CD8-positive, alpha-beta memory T cell (primary cell): ENCODE results near the gene LCN2. TPM values are rescaled to one million over a fixed set of nuclear protein-coding genes. Genes with fewer than 3 reads are reported as not detected.
A peak's percentile ranks its signal among the peaks of the same experiment; 100 is the strongest.

Experiments
- CTCF ChIA-PET: fragments of 350-600 bp; sonication (Branson Sonifier 250); formaldehyde crosslinking; loops from one replicate; lab custom pipeline; 2021; ENCODE audit warnings: antibody characterized with exemption; lab: Charles Lee
- POLR2A ChIA-PET: fragments of 350-600 bp; sonication (Branson Sonifier 250); formaldehyde crosslinking; loops from one replicate; lab custom pipeline; 2021; ENCODE audit warnings: antibody characterized with exemption; lab: Charles Lee
- DNase-seq, 5 donors: peaks; one replicate each; pipeline versions ENCODE4 v3.0.0 to v3.0.0-alpha.2; 2020 to 2022; ENCODE audit warnings: mixed read lengths in 1 of 5
- H3K27ac ChIP-seq: one replicate; pipeline ENCODE4 v1.7.0; 2013; ENCODE audit warnings: low read depth, mild to moderate bottlenecking, low read length, moderate library complexity
- H3K27me3 ChIP-seq: 2 replicates; pipeline ENCODE4 v1.7.0; 2013; ENCODE audit warnings: low read length, mild to moderate bottlenecking; ENCODE audit not compliant: insufficient read depth, poor library complexity, severe bottlenecking
- H3K36me3 ChIP-seq: 2 replicates; pipeline ENCODE4 v1.7.0; 2013; ENCODE audit warnings: mild to moderate bottlenecking, low read length, moderate library complexity; ENCODE audit not compliant: insufficient read depth
- H3K4me1 ChIP-seq: 2 replicates; pipeline ENCODE4 v1.7.0; 2013; ENCODE audit warnings: mild to moderate bottlenecking, low read length, moderate library complexity; ENCODE audit not compliant: insufficient read depth
- H3K4me3 ChIP-seq: 2 replicates; pipeline ENCODE4 v1.7.0; 2013; ENCODE audit warnings: mild to moderate bottlenecking, low read length
- H3K9me3 ChIP-seq: 2 replicates; pipeline ENCODE4 v1.7.0; 2013; ENCODE audit warnings: mild to moderate bottlenecking, low read length
- H3K27ac Mint-ChIP-seq, 8 donors: one replicate each; pipeline ENCODE4 v1.8.0; 2020 to 2021; ENCODE audit warnings: mixed read lengths in 8 of 8, mild to moderate bottlenecking in 6 of 8, inconsistent platforms in 3 of 8, moderate library complexity in 3 of 8
- H3K27me3 Mint-ChIP-seq, 2 donors: one replicate each; pipeline ENCODE4 v1.8.0; 2020 to 2021; ENCODE audit warnings: mixed read lengths in 2 of 2, mild to moderate bottlenecking in 1 of 2, moderate library complexity in 1 of 2
- H3K36me3 Mint-ChIP-seq, 3 donors: one replicate each; pipeline ENCODE4 v1.8.0; 2020 to 2021; ENCODE audit warnings: mixed read lengths in 3 of 3, inconsistent platforms in 1 of 3, mild to moderate bottlenecking in 1 of 3
- H3K4me1 Mint-ChIP-seq, 3 donors: one replicate each; pipeline ENCODE4 v1.8.0; 2020 to 2021; ENCODE audit warnings: mixed read lengths in 3 of 3, inconsistent platforms in 1 of 3, mild to moderate bottlenecking in 1 of 3
- H3K4me3 Mint-ChIP-seq, 7 donors: one replicate each; pipeline ENCODE4 v1.8.0; 2020 to 2021; ENCODE audit warnings: mixed read lengths in 7 of 7, mild to moderate bottlenecking in 6 of 7, moderate library complexity in 4 of 7, inconsistent platforms in 2 of 7
- H3K9me3 Mint-ChIP-seq, 5 donors: one replicate each; pipeline ENCODE4 v1.8.0; 2020 to 2022; ENCODE audit warnings: mixed read lengths in 5 of 5, mild to moderate bottlenecking in 3 of 5, moderate library complexity in 2 of 5, inconsistent platforms in 1 of 5
- polyA plus RNA-seq: library from polyadenylated mRNA; unstranded; fragments of 300-500 nt; fragmentation: Illumina TruSeq; gene quantifications from one replicate; pipeline ENCODE4 v1.2.3, GENCODE V29; 2021
- total RNA-seq, 2 experiments: library from RNA; stranded (reverse); gene quantifications; one replicate each; pipeline ENCODE4 v1.2.3, GENCODE V29; 2021

The LCN2 gene
- total and polyA plus RNA-seq, 3 experiments from 2014 or later = not detected

- Histone ChIP-seq H3K36me3 (peaks cover 15% of the 10 kb centered on the region), H3K4me1 (peaks cover 21% of the 10 kb centered on the region), H3K9me3 (no peaks in the 10 kb centered on the region), H3K27me3 (no peaks in the 10 kb centered on the region), H3K4me3 (no peak overlapping the region), H3K27ac (no peak overlapping the region)
- no peaks in the 10 kb centered on the region for H3K9me3 Mint-ChIP-seq
- peaks cover 15 to 30% (median 24%) of the 10 kb centered on the region in 3 donors for H3K4me1 Mint-ChIP-seq
- POLR2A ChIA-PET = interaction anchor here (0.5 kb wide), 1 partner anchor 440 kb away, joined by 3 read pairs; no protein-coding TSS in a partner anchor
- H3K27ac Mint-ChIP-seq = peak overlapping the region in 1 of 8 donors; percentile 76
- CTCF ChIA-PET = no interaction called here
- peaks cover 0 to 54% (median 9%) of the 10 kb centered on the region in 3 donors for H3K36me3 Mint-ChIP-seq
- peak overlapping the region in 1 of 7 donors; percentile 48 for H3K4me3 Mint-ChIP-seq
- peaks cover 0 to 4% of the 10 kb centered on the region in 2 donors for H3K27me3 Mint-ChIP-seq
- DNase-seq = no peak
Measured at GRCh38 chr9:128163523-128164306, 14.5 kb downstream of the LCN2 start.

GRCh38 chr9:128164307-128164885, 15.1 kb downstream of the LCN2 start:
- Histone ChIP-seq H3K4me3 (no peak overlapping the region), H3K9me3 (no peaks in the 10 kb centered on the region), H3K36me3 (peaks cover 22% of the 10 kb centered on the region), H3K27ac (no peak overlapping the region), H3K27me3 (no peaks in the 10 kb centered on the region), H3K4me1 (peaks cover 18% of the 10 kb centered on the region)
- ChIA-PET CTCF (no interaction called here), POLR2A (interaction anchor here (0.5 kb wide), 1 partner anchor 439 kb away, joined by 3 read pairs; no protein-coding TSS in a partner anchor)
- H3K9me3 Mint-ChIP-seq = no peaks in the 10 kb centered on the region
- peak overlapping the region in 1 of 7 donors; percentile 48 for H3K4me3 Mint-ChIP-seq
- DNase-seq = no peak
- H3K36me3 Mint-ChIP-seq = peaks cover 0 to 61% (median 11%) of the 10 kb centered on the region in 3 donors
- peak overlapping the region in 2 of 8 donors; percentile 21 to 91 for H3K27ac Mint-ChIP-seq
- peaks cover 0 to 4% of the 10 kb centered on the region in 2 donors for H3K27me3 Mint-ChIP-seq
- peaks cover 12 to 27% (median 21%) of the 10 kb centered on the region in 3 donors for H3K4me1 Mint-ChIP-seq

- H3K36me3 ChIP-seq = peaks cover 32% of the 10 kb centered on the region
- ChIA-PET POLR2A (no interaction called here), CTCF (no interaction called here)
- H3K4me1 Mint-ChIP-seq = peaks cover 6 to 19% (median 14%) of the 10 kb centered on the region in 3 donors
- no peaks in the 10 kb centered on the region for H3K27me3 ChIP-seq
- H3K9me3 ChIP-seq = no peaks in the 10 kb centered on the region
- no peak overlapping the region for H3K4me3 Mint-ChIP-seq
- no peak for DNase-seq
- H3K4me3 ChIP-seq = no peak overlapping the region
- peaks cover 0 to 2% of the 10 kb centered on the region in 2 donors for H3K27me3 Mint-ChIP-seq
- peaks cover 0 to 71% (median 16%) of the 10 kb centered on the region in 3 donors for H3K36me3 Mint-ChIP-seq
- H3K9me3 Mint-ChIP-seq = no peaks in the 10 kb centered on the region
- H3K27ac Mint-ChIP-seq = peak overlapping the region in 1 of 8 donors; percentile 24
- no peak overlapping the region for H3K27ac ChIP-seq
- H3K4me1 ChIP-seq = peaks cover 5% of the 10 kb centered on the region
Measured at GRCh38 chr9:128166169-128166568, 16.9 kb downstream of the LCN2 start.

- ChIA-PET CTCF (no interaction called here), POLR2A (no interaction called here)
- no peak for DNase-seq
- H3K4me1 Mint-ChIP-seq = peaks cover 3 to 9% (median 6%) of the 10 kb centered on the region in 3 donors
- peaks cover 0 to 71% (median 16%) of the 10 kb centered on the region in 3 donors for H3K36me3 Mint-ChIP-seq
- H3K27me3 Mint-ChIP-seq = peaks cover 0 to 2% of the 10 kb centered on the region in 2 donors
- H3K4me3 ChIP-seq = no peak overlapping the region
- H3K4me1 ChIP-seq = no peaks in the 10 kb centered on the region
- H3K4me3 Mint-ChIP-seq = no peak overlapping the region
- no peaks in the 10 kb centered on the region for H3K9me3 ChIP-seq
- H3K9me3 Mint-ChIP-seq = no peaks in the 10 kb centered on the region
- no peak overlapping the region for H3K27ac ChIP-seq
- peak overlapping the region in 1 of 8 donors; percentile 36 for H3K27ac Mint-ChIP-seq
- no peaks in the 10 kb centered on the region for H3K27me3 ChIP-seq
- H3K36me3 ChIP-seq = peaks cover 32% of the 10 kb centered on the region
Measured at GRCh38 chr9:128167209-128167608, 18.0 kb downstream of the LCN2 start.

GRCh38 chr9:128168731-128169308, 19.6 kb downstream of the LCN2 start:
- no peaks in the 10 kb centered on the region for H3K27me3 ChIP-seq
- H3K9me3 ChIP-seq = no peaks in the 10 kb centered on the region
- H3K36me3 Mint-ChIP-seq = peaks cover 0 to 65% (median 13%) of the 10 kb centered on the region in 3 donors
- peak overlapping the region in 1 of 8 donors; percentile 52 for H3K27ac Mint-ChIP-seq
- no peak for DNase-seq
- peaks cover 32% of the 10 kb centered on the region for H3K36me3 ChIP-seq
- H3K4me1 Mint-ChIP-seq = peaks cover 0 to 3% (median 0%) of the 10 kb centered on the region in 3 donors
- ChIA-PET CTCF (no interaction called here), POLR2A (no interaction called here)
- no peak overlapping the region for H3K27ac ChIP-seq
- H3K4me3 ChIP-seq = no peak overlapping the region
- H3K4me1 ChIP-seq = no peaks in the 10 kb centered on the region
- no peak overlapping the region for H3K4me3 Mint-ChIP-seq
- no peaks in the 10 kb centered on the region for H3K9me3 Mint-ChIP-seq
- H3K27me3 Mint-ChIP-seq = peaks cover 0 to 2% of the 10 kb centered on the region in 2 donors

GRCh38 chr9:128169492-128169891, 20.2 kb downstream of the LCN2 start:
- H3K27me3 ChIP-seq = no peaks in the 10 kb centered on the region
- no peak overlapping the region for H3K27ac ChIP-seq
- H3K27ac Mint-ChIP-seq = peak overlapping the region in 1 of 8 donors; percentile 17
- ChIA-PET CTCF (no interaction called here), POLR2A (no interaction called here)
- no peaks in the 10 kb centered on the region for H3K4me1 ChIP-seq
- H3K4me1 Mint-ChIP-seq = peaks cover 0 to 3% (median 0%) of the 10 kb centered on the region in 3 donors
- H3K9me3 Mint-ChIP-seq = no peaks in the 10 kb centered on the region
- no peak for DNase-seq
- peaks cover 0 to 2% of the 10 kb centered on the region in 2 donors for H3K27me3 Mint-ChIP-seq
- H3K36me3 ChIP-seq = peaks cover 32% of the 10 kb centered on the region
- no peaks in the 10 kb centered on the region for H3K9me3 ChIP-seq
- peaks cover 0 to 63% (median 14%) of the 10 kb centered on the region in 3 donors for H3K36me3 Mint-ChIP-seq
- H3K4me3 ChIP-seq = no peak overlapping the region
- no peak overlapping the region for H3K4me3 Mint-ChIP-seq

GRCh38 chr9:128169925-128170324, 20.7 kb downstream of the LCN2 start:
- Histone ChIP-seq H3K4me1 (no peaks in the 10 kb centered on the region), H3K36me3 (peaks cover 32% of the 10 kb centered on the region), H3K4me3 (no peak overlapping the region), H3K27ac (no peak overlapping the region), H3K9me3 (no peaks in the 10 kb centered on the region), H3K27me3 (no peaks in the 10 kb centered on the region)
- Mint-ChIP-seq H3K4me1 (peaks cover 0 to 3% (median 0%) of the 10 kb centered on the region in 3 donors), H3K36me3 (peaks cover 0 to 62% (median 16%) of the 10 kb centered on the region in 3 donors), H3K27me3 (peaks cover 0 to 2% of the 10 kb centered on the region in 2 donors), H3K9me3 (no peaks in the 10 kb centered on the region), H3K27ac (peak overlapping the region in 1 of 8 donors; percentile 17), H3K4me3 (no peak overlapping the region)
- no peak for DNase-seq
- POLR2A ChIA-PET = interaction anchor here (0.6 kb wide), 1 partner anchor 27 kb away, joined by 3 read pairs; no protein-coding TSS in a partner anchor
- CTCF ChIA-PET = no interaction called here
